ENCODE results near the gene ITGA6. TPM values are rescaled to one million over a fixed set of nuclear protein-coding genes. Genes with fewer than 3 reads are reported as not detected.

Gene ITGA6
- total RNA-seq, 1 experiment from 2014 or later = 78.3 TPM

GRCh38 chr2:172404824-172405223 is 22.6 kb upstream of the ITGA6 start:
- Histone ChIP-seq H4K5ac (ENCODE audit: insufficient read length, low read depth, low read length) (no peak overlapping the region), H3K79me2 (ENCODE audit: insufficient read depth, low read length) (no peaks in the 10 kb centered on the region), H3K18ac (ENCODE audit: insufficient read length, low read depth, low read length) (no peak overlapping the region), H3K9me3 (ENCODE audit: control insufficient read depth, low read depth, low read length) (no peaks in the 10 kb centered on the region), H3K9ac (ENCODE audit: extremely low read depth, insufficient read length, low read length) (no peak overlapping the region), H3K27me3 (ENCODE audit: insufficient read depth, low read length) (no peaks in the 10 kb centered on the region), H3K27ac (ENCODE audit: insufficient read length, low read depth, low read length) (no peak overlapping the region), H4K8ac (replicated peaks; ENCODE audit: insufficient read length, low read depth, low read length) (no peak overlapping the region), H2BK12ac (ENCODE audit: insufficient read length, low read depth, low read length) (no peak overlapping the region), H3K4me2 (ENCODE audit: insufficient read depth, insufficient read length, low read length) (no peak overlapping the region), H2BK20ac (ENCODE audit: low read depth, low read length, poor library complexity, severe bottlenecking) (no peak overlapping the region), H4K91ac (ENCODE audit: insufficient read length, low read depth, low read length) (no peak overlapping the region), H3K23ac (ENCODE audit: insufficient read length, low read depth, low read length) (no peak overlapping the region), H3K4ac (ENCODE audit: low read depth, low read length) (no peak overlapping the region), H2AFZ (ENCODE audit: low read length) (no peak overlapping the region), H3K79me1 (ENCODE audit: insufficient read depth, low read depth, low read length, poor library complexity, severe bottlenecking) (no peaks in the 10 kb centered on the region), H3T11ph (ENCODE audit: low read length) (no peak overlapping the region), H4K20me1 (ENCODE audit: control insufficient read depth, insufficient read depth, insufficient read length) (no peaks in the 10 kb centered on the region), H3K23me2 (ENCODE audit: insufficient read length, low read depth, low read length, poor library complexity, severe bottlenecking) (no peaks in the 10 kb centered on the region), H2BK120ac (ENCODE audit: low read depth, low read length, poor library complexity, severe bottlenecking) (no peak overlapping the region), H3K4me1 (ENCODE audit: insufficient read depth, low read length) (no peaks in the 10 kb centered on the region), H2BK5ac (ENCODE audit: insufficient read length, low read length) (no peak overlapping the region), H2AK5ac (ENCODE audit: insufficient read length, low read length) (no peak overlapping the region), H3K14ac (ENCODE audit: insufficient read depth, low read length) (no peak overlapping the region), H2BK15ac (ENCODE audit: low read depth, low read length) (no peak overlapping the region), H3K56ac (ENCODE audit: insufficient read length, low read depth, low read length) (no peak overlapping the region)
- no peak overlapping the region for H3K4me3 Mint-ChIP-seq
- no peak overlapping the region for H3K27ac Mint-ChIP-seq
- no peaks in the 10 kb centered on the region for H3K27me3 Mint-ChIP-seq (ENCODE audit: low read depth)
- WGBS (ENCODE audit: extremely low coverage, insufficient read length, low lambda C conversion rate) = no CpG with 5 or more reads among the region's 1 CpG
- no peaks in the 10 kb centered on the region; a peak in 1 of 5 replicates for H3K9me3 Mint-ChIP-seq
- DNase-seq = no peak
- no peaks in the 10 kb centered on the region; a peak in 1 of 7 replicates for H3K36me3 Mint-ChIP-seq (ENCODE audit: insufficient read depth in 1 of 3, low read depth in 3 of 3)
- TF ChIP-seq CTCF (conservative IDR thresholded peaks at IDR 0.05) = no peak
- peaks cover 19 to 25% of the 10 kb centered on the region in 2 experiments for H3K4me1 Mint-ChIP-seq

Measured in H9 (cell line).